Measurements from ENCODE around the gene BIRC5.
A peak's percentile ranks its signal among the peaks of the same experiment; 100 is the strongest.

The BIRC5 gene

DNA sequence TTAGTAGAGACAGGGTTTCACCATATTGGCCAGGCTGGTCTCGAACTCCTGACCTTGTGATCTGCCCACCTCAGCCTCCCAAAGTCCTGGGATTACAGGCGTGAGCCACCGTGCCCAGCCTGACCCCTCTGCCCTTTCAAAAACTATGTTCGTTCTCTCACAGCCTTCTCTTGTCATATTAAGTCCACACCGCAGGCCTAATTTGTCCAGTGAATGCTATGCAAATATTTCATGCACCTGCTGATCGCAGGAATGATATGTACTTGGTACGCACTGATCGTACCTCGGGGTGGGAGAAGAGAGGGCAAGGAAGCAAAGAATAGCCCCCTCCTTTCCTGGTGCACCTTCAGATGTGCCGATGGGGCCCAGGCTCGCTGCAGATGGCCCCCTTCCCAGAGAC lies 3.0 kb upstream of the BIRC5 start:
- TF ChIP-seq CTCF (IDR thresholded peaks at IDR 0.05; ENCODE audit: borderline replicate concordance, insufficient read depth, low read depth, low read length), result no peak
- H3K4me3 ChIP-seq (ENCODE audit: low read depth, low read length), result no peak overlapping the region

- H3K4me3 ChIP-seq (ENCODE audit: low read depth, low read length), result peak overlapping the region; percentile 83
- TF ChIP-seq CTCF (IDR thresholded peaks at IDR 0.05; ENCODE audit: borderline replicate concordance, insufficient read depth, low read depth, low read length), result no peak
Measured at GRCh38 chr17:78214706-78215061, 631 bp downstream of the BIRC5 start.

- no peak overlapping the region for H3K4me3 ChIP-seq (ENCODE audit: low read depth, low read length)
- no peak for TF ChIP-seq CTCF (IDR thresholded peaks at IDR 0.05; ENCODE audit: borderline replicate concordance, insufficient read depth, low read depth, low read length)
Measured at GRCh38 chr17:78219396-78220150, 5.5 kb downstream of the BIRC5 start.

DNA sequence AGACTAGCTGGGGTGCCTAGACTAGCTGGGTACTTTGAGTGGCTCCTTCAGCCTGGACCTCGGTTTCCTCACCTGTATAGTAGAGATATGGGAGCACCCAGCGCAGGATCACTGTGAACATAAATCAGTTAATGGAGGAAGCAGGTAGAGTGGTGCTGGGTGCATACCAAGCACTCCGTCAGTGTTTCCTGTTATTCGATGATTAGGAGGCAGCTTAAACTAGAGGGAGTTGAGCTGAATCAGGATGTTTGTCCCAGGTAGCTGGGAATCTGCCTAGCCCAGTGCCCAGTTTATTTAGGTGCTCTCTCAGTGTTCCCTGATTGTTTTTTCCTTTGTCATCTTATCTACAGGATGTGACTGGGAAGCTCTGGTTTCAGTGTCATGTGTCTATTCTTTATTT lies 9.0 kb downstream of the BIRC5 start:
- no peak overlapping the region for H3K4me3 ChIP-seq (ENCODE audit: low read depth, low read length)
- no peak for TF ChIP-seq CTCF (IDR thresholded peaks at IDR 0.05; ENCODE audit: borderline replicate concordance, insufficient read depth, low read depth, low read length)

- TF ChIP-seq CTCF (IDR thresholded peaks at IDR 0.05; ENCODE audit: borderline replicate concordance, insufficient read depth, low read depth, low read length), result no peak
- no peak overlapping the region for H3K4me3 ChIP-seq (ENCODE audit: low read depth, low read length)
Measured at GRCh38 chr17:78223765-78224164, 9.7 kb downstream of the BIRC5 start.

DNA sequence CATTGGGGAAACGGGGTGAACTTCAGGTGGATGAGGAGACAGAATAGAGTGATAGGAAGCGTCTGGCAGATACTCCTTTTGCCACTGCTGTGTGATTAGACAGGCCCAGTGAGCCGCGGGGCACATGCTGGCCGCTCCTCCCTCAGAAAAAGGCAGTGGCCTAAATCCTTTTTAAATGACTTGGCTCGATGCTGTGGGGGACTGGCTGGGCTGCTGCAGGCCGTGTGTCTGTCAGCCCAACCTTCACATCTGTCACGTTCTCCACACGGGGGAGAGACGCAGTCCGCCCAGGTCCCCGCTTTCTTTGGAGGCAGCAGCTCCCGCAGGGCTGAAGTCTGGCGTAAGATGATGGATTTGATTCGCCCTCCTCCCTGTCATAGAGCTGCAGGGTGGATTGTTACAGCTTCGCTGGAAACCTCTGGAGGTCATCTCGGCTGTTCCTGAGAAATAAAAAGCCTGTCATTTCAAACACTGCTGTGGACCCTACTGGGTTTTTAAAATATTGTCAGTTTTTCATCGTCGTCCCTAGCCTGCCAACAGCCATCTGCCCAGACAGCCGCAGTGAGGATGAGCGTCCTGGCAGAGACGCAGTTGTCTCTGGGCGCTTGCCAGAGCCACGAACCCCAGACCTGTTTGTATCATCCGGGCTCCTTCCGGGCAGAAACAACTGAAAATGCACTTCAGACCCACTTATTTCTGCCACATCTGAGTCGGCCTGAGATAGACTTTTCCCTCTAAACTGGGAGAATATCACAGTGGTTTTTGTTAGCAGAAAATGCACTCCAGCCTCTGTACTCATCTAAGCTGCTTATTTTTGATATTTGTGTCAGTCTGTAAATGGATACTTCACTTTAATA lies 10.4 kb downstream of the BIRC5 start:
- no peak overlapping the region for H3K4me3 ChIP-seq (ENCODE audit: low read depth, low read length)
- no peak for TF ChIP-seq CTCF (IDR thresholded peaks at IDR 0.05; ENCODE audit: borderline replicate concordance, insufficient read depth, low read depth, low read length)
